HEK293 (cell line): ENCODE results near the gene RTN4RL2.

Experiments
- CTCF ChIA-PET: fragments of 350-600 bp; formaldehyde crosslinking; extraction: SDS; loops from one replicate; lab custom pipeline; 2021; ENCODE audit warnings: antibody characterized with exemption; lab: Yijun Ruan, JAX
- POLR2A ChIA-PET: fragments of 300-600 bp; formaldehyde crosslinking; extraction: SDS; loops from one replicate; lab custom pipeline; 2020; ENCODE audit warnings: antibody characterized with exemption, inconsistent platforms; lab: Yijun Ruan, JAX
- H3K27ac ChIP-seq: fragments of 200-500 bp; sonication (Bioruptor generic); 2 replicates; pipeline ENCODE4 v1.5.1; 2014; ENCODE audit warnings: low read depth, low read length, control low read depth, inconsistent platforms; ENCODE audit errors: extremely low read depth
- H3K36me3 ChIP-seq, 2 experiments: fragments of 200-500 bp in 1 of 2; sonication (Bioruptor generic) in 1 of 2; 1 replicate in 1 of 2; 2 replicates in 1 of 2; pipeline ENCODE4 v1.5.1; 2014 to 2017; ENCODE audit warnings: inconsistent platforms in 2 of 2, low read length in 2 of 2; ENCODE audit not compliant: control insufficient read depth in 2 of 2, insufficient read depth in 1 of 2
- H3K4me1 ChIP-seq: fragments of 200-500 bp; sonication (Bioruptor generic); 2 replicates; pipeline ENCODE4 v1.5.1; 2014; ENCODE audit warnings: mild to moderate bottlenecking, low read length, inconsistent platforms; ENCODE audit not compliant: control insufficient read depth, insufficient read depth
- H3K4me3 ChIP-seq: 2 replicates; pipeline ENCODE4 v1.5.1; 2011; ENCODE audit warnings: low read depth, mild to moderate bottlenecking, control low read depth, low read length, moderate library complexity
- H3K9me3 ChIP-seq: fragments of 200-500 bp; sonication (Bioruptor generic); 2 replicates; pipeline ENCODE4 v1.5.1; 2014; ENCODE audit warnings: low read depth, low read length, inconsistent platforms; ENCODE audit not compliant: control insufficient read depth, insufficient read depth
- CTCF ChIP-seq: fragments of 450-650 bp; formaldehyde crosslinking; IDR thresholded peaks from 2 replicates; pipeline ENCODE4 v1.5.1; 2016; ENCODE audit warnings: missing biosample characterization, missing genetic modification characterization
- GLIS1 ChIP-seq: fragments of 450-650 bp; formaldehyde crosslinking; IDR thresholded peaks from 2 replicates; pipeline ENCODE4 v1.5.1; 2016; ENCODE audit warnings: missing biosample characterization, missing genetic modification characterization
- IKZF3 ChIP-seq: fragments of 450-650 bp; IDR thresholded peaks from 2 replicates; pipeline ENCODE4 v1.5.0; 2018; ENCODE audit warnings: missing biosample characterization, mild to moderate bottlenecking, missing genetic modification characterization, moderate library complexity
- ZBTB10 ChIP-seq: fragments of 450-650 bp; formaldehyde crosslinking; IDR thresholded peaks from 2 replicates; pipeline ENCODE4 v1.5.1; 2016; ENCODE audit warnings: missing biosample characterization, missing genetic modification characterization
- ZBTB11 ChIP-seq: fragments of 450-650 bp; formaldehyde crosslinking; conservative IDR thresholded peaks from 2 replicates; pipeline ENCODE4 v1.5.1; 2016; ENCODE audit warnings: low read depth, missing biosample characterization, missing genetic modification characterization
- ZBTB20 ChIP-seq: fragments of 450-650 bp; formaldehyde crosslinking; IDR thresholded peaks from 2 replicates; pipeline ENCODE4 v1.5.1; 2016; ENCODE audit warnings: missing biosample characterization, missing genetic modification characterization
- ZBTB44 ChIP-seq: fragments of 450-650 bp; IDR thresholded peaks from 2 replicates; pipeline ENCODE4 v1.5.1; 2018; ENCODE audit warnings: missing biosample characterization, mild to moderate bottlenecking, missing genetic modification characterization
- ZNF114 ChIP-seq: fragments of 450-650 bp; formaldehyde crosslinking; IDR thresholded peaks from 2 replicates; pipeline ENCODE4 v1.5.0; 2017; ENCODE audit warnings: missing biosample characterization, missing genetic modification characterization
- ZNF16 ChIP-seq: fragments of 450-650 bp; formaldehyde crosslinking; IDR thresholded peaks from 2 replicates; pipeline ENCODE4 v1.5.1; 2016; ENCODE audit warnings: low read depth, missing biosample characterization, missing genetic modification characterization
- ZNF18 ChIP-seq: fragments of 450-650 bp; formaldehyde crosslinking; IDR thresholded peaks from 2 replicates; pipeline ENCODE4 v1.5.1; 2016; ENCODE audit warnings: missing biosample characterization, missing genetic modification characterization
- ZNF211 ChIP-seq: fragments of 450-650 bp; formaldehyde crosslinking; IDR thresholded peaks from 2 replicates; pipeline ENCODE4 v1.5.1; 2016; ENCODE audit warnings: low read depth, missing biosample characterization, missing genetic modification characterization
- ZNF239 ChIP-seq: fragments of 450-650 bp; formaldehyde crosslinking; IDR thresholded peaks from 2 replicates; pipeline ENCODE4 v1.5.1; 2016; ENCODE audit warnings: missing biosample characterization, missing genetic modification characterization
- ZNF404 ChIP-seq: fragments of 450-650 bp; formaldehyde crosslinking; IDR thresholded peaks from 2 replicates; pipeline ENCODE4 v1.5.1; 2017; ENCODE audit warnings: missing biosample characterization, missing genetic modification characterization
- TF ChIP-seq, protein P1 (sequence below): fragments of 450-650 bp; formaldehyde crosslinking; conservative IDR thresholded peaks from 2 replicates; pipeline ENCODE4 v1.5.1; 2016; ENCODE audit warnings: low read depth, missing biosample characterization, missing genetic modification characterization
- TF ChIP-seq, protein P2 (sequence below): fragments of 450-650 bp; IDR thresholded peaks from 2 replicates; pipeline ENCODE4 v1.5.1; 2018; ENCODE audit warnings: missing biosample characterization, missing genetic modification characterization

RTN4RL2 gene

GRCh38 chr11:57460022-57460757, at the start of gene RTN4RL2:
TSS of gene RTN4RL2 (plus strand) at chr11:57460528. CDS start at chr11:57460866, 338 bp downstream.
- POLR2A ChIA-PET, result interaction anchor here (0.5 to 1.8 kb wide), 11 partner anchors 13 to 341 kb away, joined by 3 to 9 read pairs (median 3); partner anchors contain the start of gene TIMM10
- CTCF ChIA-PET, result interaction anchor here (0.5 to 9.3 kb wide), 15 partner anchors 16 to 650 kb away, joined by 3 to 191 read pairs (median 3); partner anchors contain the start of gene TIMM10
- H3K4me1 ChIP-seq, result no peaks in the 10 kb centered on the region
- TF ChIP-seq ZBTB44 (tag by site-specific recombination) (no peak), ZNF16 (tag by site-specific recombination) (no peak), ZNF404 (tag by site-specific recombination) (no peak), ZBTB20 (tag by site-specific recombination) (no peak), ZNF239 (no peak), GLIS1 (tag by site-specific recombination) (no peak; the same call in 1 of the 2 replicates), IKZF3 (tag by site-specific recombination) (no peak), ZNF114 (tag by site-specific recombination) (no peak), ZNF211 (tag by site-specific recombination) (no peak), ZNF18 (no peak), ZBTB10 (tag by site-specific recombination) (no peak), ZBTB11 (tag by site-specific recombination) (0 out of 2 replicates have a peak, but pooled peaks have one; percentile 22), CTCF (peak; percentile 11; the same call in 1 of the 2 replicates)
- TF ChIP-seq, protein P1, sequence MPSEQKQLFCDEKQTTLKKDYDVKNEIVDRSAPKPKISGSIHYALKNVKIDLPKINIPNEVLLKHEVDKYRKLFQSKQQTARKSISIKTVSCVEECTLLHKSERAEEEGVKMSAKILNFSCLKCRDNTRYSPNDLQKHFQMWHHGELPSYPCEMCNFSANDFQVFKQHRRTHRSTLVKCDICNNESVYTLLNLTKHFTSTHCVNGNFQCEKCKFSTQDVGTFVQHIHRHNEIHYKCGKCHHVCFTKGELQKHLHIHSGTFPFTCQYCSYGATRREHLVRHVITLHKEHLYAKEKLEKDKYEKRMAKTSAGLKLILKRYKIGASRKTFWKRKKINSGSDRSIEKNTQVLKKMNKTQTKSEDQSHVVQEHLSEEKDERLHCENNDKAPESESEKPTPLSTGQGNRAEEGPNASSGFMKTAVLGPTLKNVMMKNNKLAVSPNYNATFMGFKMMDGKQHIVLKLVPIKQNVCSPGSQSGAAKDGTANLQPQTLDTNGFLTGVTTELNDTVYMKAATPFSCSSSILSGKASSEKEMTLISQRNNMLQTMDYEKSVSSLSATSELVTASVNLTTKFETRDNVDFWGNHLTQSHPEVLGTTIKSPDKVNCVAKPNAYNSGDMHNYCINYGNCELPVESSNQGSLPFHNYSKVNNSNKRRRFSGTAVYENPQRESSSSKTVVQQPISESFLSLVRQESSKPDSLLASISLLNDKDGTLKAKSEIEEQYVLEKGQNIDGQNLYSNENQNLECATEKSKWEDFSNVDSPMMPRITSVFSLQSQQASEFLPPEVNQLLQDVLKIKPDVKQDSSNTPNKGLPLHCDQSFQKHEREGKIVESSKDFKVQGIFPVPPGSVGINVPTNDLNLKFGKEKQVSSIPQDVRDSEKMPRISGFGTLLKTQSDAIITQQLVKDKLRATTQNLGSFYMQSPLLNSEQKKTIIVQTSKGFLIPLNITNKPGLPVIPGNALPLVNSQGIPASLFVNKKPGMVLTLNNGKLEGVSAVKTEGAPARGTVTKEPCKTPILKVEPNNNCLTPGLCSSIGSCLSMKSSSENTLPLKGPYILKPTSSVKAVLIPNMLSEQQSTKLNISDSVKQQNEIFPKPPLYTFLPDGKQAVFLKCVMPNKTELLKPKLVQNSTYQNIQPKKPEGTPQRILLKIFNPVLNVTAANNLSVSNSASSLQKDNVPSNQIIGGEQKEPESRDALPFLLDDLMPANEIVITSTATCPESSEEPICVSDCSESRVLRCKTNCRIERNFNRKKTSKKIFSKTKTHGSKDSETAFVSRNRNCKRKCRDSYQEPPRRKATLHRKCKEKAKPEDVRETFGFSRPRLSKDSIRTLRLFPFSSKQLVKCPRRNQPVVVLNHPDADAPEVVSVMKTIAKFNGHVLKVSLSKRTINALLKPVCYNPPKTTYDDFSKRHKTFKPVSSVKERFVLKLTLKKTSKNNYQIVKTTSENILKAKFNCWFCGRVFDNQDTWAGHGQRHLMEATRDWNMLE (tag by site-specific recombination), result no peak
- TF ChIP-seq, protein P2, sequence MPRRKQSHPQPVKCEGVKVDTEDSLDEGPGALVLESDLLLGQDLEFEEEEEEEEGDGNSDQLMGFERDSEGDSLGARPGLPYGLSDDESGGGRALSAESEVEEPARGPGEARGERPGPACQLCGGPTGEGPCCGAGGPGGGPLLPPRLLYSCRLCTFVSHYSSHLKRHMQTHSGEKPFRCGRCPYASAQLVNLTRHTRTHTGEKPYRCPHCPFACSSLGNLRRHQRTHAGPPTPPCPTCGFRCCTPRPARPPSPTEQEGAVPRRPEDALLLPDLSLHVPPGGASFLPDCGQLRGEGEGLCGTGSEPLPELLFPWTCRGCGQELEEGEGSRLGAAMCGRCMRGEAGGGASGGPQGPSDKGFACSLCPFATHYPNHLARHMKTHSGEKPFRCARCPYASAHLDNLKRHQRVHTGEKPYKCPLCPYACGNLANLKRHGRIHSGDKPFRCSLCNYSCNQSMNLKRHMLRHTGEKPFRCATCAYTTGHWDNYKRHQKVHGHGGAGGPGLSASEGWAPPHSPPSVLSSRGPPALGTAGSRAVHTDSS, result no peak

More at GRCh38 chr11:57460022-57460757, at the start of gene RTN4RL2:
- H3K27ac ChIP-seq, result no peak within 1 kb of the TSS; the same call in 1 of the 2 replicates
- H3K36me3 ChIP-seq, result peaks cover 0 to 5% of the 10 kb centered on the region in 2 experiments; a peak in 1 of 3 replicates
- H3K9me3 ChIP-seq, result no peaks in the 10 kb centered on the region
- peak within 1 kb of the TSS; percentile 45 for H3K4me3 ChIP-seq
